H1 (cell line): ENCODE results near the gene OPCML. TPM values are rescaled to one million over a fixed set of nuclear protein-coding genes. Genes with fewer than 3 reads are reported as not detected.

ENCODE experiments used
- CTCF ChIA-PET: fragments of 300-600 bp; sonication (Branson Sonifier 250); formaldehyde crosslinking; loops from one replicate; lab custom pipeline; 2021; ENCODE audit not compliant: partially characterized antibody; lab: Charles Lee
- POLR2A ChIA-PET: fragments of 300-600 bp; sonication (Branson Sonifier 250); formaldehyde crosslinking; loops from one replicate; lab custom pipeline; 2021; ENCODE audit warnings: inconsistent platforms; ENCODE audit not compliant: partially characterized antibody; lab: Charles Lee
- DNase-seq, 2 experiments: peaks; one replicate each; pipeline versions ENCODE4 v3.0.0 to v3.0.0-alpha.2; 2010 to 2022; ENCODE audit warnings: low spot score in 2 of 2, low read depth in 1 of 2, mixed read lengths in 1 of 2
- FAIRE-seq: peaks from 2 replicates; lab custom pipeline; 2011; peaks lifted over from hg19 to GRCh38; lab: Jason Lieb, UNC
- H2AFZ ChIP-seq: 2 replicates; pipeline ENCODE4 v1.8.1; 2012; ENCODE audit warnings: low read length, inconsistent platforms
- H2AK5ac ChIP-seq: 2 replicates; pipeline ENCODE4 v1.6.1; 2013; ENCODE audit warnings: low read depth, low read length
- H2BK120ac ChIP-seq: replicated peaks from 2 replicates; pipeline ENCODE3; 2013; ENCODE audit warnings: low read depth, low read length, inconsistent platforms
- H2BK12ac ChIP-seq: 2 replicates; pipeline ENCODE4 v1.6.1; 2013; ENCODE audit warnings: low read depth, low read length
- H2BK15ac ChIP-seq: 2 replicates; pipeline ENCODE4 v1.6.1; 2013; ENCODE audit warnings: low read length
- H2BK20ac ChIP-seq: 2 replicates; pipeline ENCODE4 v1.6.1; 2013; ENCODE audit warnings: low read length
- H2BK5ac ChIP-seq: 2 replicates; pipeline ENCODE4 v1.6.1; 2013; ENCODE audit warnings: low read depth, low read length
- H3K14ac ChIP-seq: 2 replicates; pipeline ENCODE4 v1.6.1; 2013; ENCODE audit warnings: inconsistent platforms; ENCODE audit not compliant: insufficient read length
- H3K18ac ChIP-seq: 2 replicates; pipeline ENCODE4 v1.6.1; 2013; ENCODE audit warnings: low read length; ENCODE audit errors: extremely low read depth
- H3K23ac ChIP-seq: 2 replicates; pipeline ENCODE4 v1.6.1; 2013; ENCODE audit warnings: inconsistent platforms; ENCODE audit not compliant: insufficient read length
- H3K23me2 ChIP-seq: 2 replicates; pipeline ENCODE4 v1.6.1; 2013; ENCODE audit warnings: low read depth, low read length
- H3K27ac ChIP-seq: 2 replicates; pipeline ENCODE4 v1.6.1; 2011; ENCODE audit warnings: low read depth, low read length, inconsistent platforms
- H3K27me3 ChIP-seq, 4 experiments: replicated peaks in 1 of 4; 1 replicate in 1 of 4; 2 replicates in 3 of 4; pipeline versions ENCODE4 v1.6.1 to v1.8.1; 2011 to 2013; ENCODE audit warnings: low read length in 3 of 4, mild to moderate bottlenecking in 3 of 4, inconsistent platforms in 2 of 4, mixed read lengths in 2 of 4, moderate library complexity in 1 of 4; ENCODE audit not compliant: control insufficient read depth in 3 of 4, insufficient read depth in 3 of 4; ENCODE audit errors: extremely low read depth in 1 of 4
- H3K36me3 ChIP-seq, 4 experiments: 2 replicates each; pipeline versions ENCODE4 v1.6.1 to v1.8.1; 2011 to 2013; ENCODE audit warnings: mild to moderate bottlenecking in 4 of 4, low read length in 3 of 4, moderate library complexity in 2 of 4, control low read depth in 1 of 4, inconsistent platforms in 1 of 4; ENCODE audit not compliant: insufficient read depth in 4 of 4, control insufficient read depth in 2 of 4
- H3K4ac ChIP-seq: replicated peaks from 2 replicates; pipeline ENCODE3; 2013; ENCODE audit warnings: low read length, low read depth, mixed read lengths, inconsistent platforms; ENCODE audit not compliant: insufficient read length
- H3K4me1 ChIP-seq, 4 experiments: replicated peaks in 1 of 4; 1 replicate in 1 of 4; 2 replicates in 3 of 4; pipeline versions ENCODE4 v1.6.1 to v1.8.1; 2011 to 2013; ENCODE audit warnings: low read length in 3 of 4, inconsistent platforms in 2 of 4, mixed read lengths in 1 of 4; ENCODE audit not compliant: insufficient read depth in 4 of 4, control insufficient read depth in 3 of 4
- H3K4me2 ChIP-seq, 2 experiments: 2 replicates each; pipeline versions ENCODE4 v1.6.1 to v1.8.1; 2011 to 2013; ENCODE audit warnings: low read depth in 2 of 2, low read length in 2 of 2, control low read depth in 1 of 2, inconsistent platforms in 1 of 2, mild to moderate bottlenecking in 1 of 2; ENCODE audit not compliant: insufficient read depth in 1 of 2
- H3K4me3 ChIP-seq, 4 experiments: fragments of 200-600, 300-600 bp in 1 of 4; sonication (generic), shearing (Covaris generic), sonication (Bioruptor Twin) in 1 of 4; 2 replicates each; pipeline versions ENCODE4 v1.5.1 to v1.8.1; 2011 to 2016; ENCODE audit warnings: low read length in 4 of 4, low read depth in 3 of 4, control low read depth in 2 of 4, inconsistent platforms in 2 of 4, mild to moderate bottlenecking in 2 of 4, mixed read lengths in 1 of 4, moderate library complexity in 1 of 4; ENCODE audit not compliant: insufficient read depth in 2 of 4; ENCODE audit errors: extremely low read depth in 1 of 4
- H3K56ac ChIP-seq: replicated peaks from 2 replicates; pipeline ENCODE3; 2013; ENCODE audit warnings: low read depth, mild to moderate bottlenecking, mixed read lengths, low read length, inconsistent platforms; ENCODE audit not compliant: insufficient read length
- H3K79me1 ChIP-seq: 2 replicates; pipeline ENCODE4 v1.6.1; 2013; ENCODE audit warnings: low read depth, low read length, control low read depth
- H3K79me2 ChIP-seq, 2 experiments: 2 replicates each; pipeline versions ENCODE4 v1.6.1 to v1.8.1; 2012 to 2013; ENCODE audit warnings: low read length in 2 of 2, mild to moderate bottlenecking in 2 of 2, inconsistent platforms in 1 of 2; ENCODE audit not compliant: insufficient read depth in 2 of 2, control insufficient read depth in 1 of 2
- H3K9ac ChIP-seq, 4 experiments: replicated peaks in 1 of 4; 1 replicate in 1 of 4; 2 replicates in 3 of 4; pipeline versions ENCODE4 v1.6.1 to v1.8.1; 2011 to 2013; ENCODE audit warnings: low read depth in 3 of 4, low read length in 3 of 4, control low read depth in 2 of 4, mild to moderate bottlenecking in 2 of 4, moderate library complexity in 2 of 4, inconsistent platforms in 1 of 4; ENCODE audit errors: extremely low read depth in 1 of 4
- H3K9me3 ChIP-seq, 2 experiments: 2 replicates each; pipeline versions ENCODE4 v1.6.1 to v1.8.1; 2012 to 2013; ENCODE audit warnings: mild to moderate bottlenecking in 2 of 2, moderate library complexity in 2 of 2, control low read depth in 1 of 2, inconsistent platforms in 1 of 2, low read depth in 1 of 2, low read length in 1 of 2, mixed read lengths in 1 of 2; ENCODE audit not compliant: insufficient read depth in 2 of 2
- H4K20me1 ChIP-seq, 2 experiments: replicated peaks in 1 of 2; 2 replicates each; pipeline versions ENCODE3 to v1.8.1; 2011 to 2013; ENCODE audit warnings: inconsistent platforms in 2 of 2, low read length in 2 of 2, mild to moderate bottlenecking in 1 of 2; ENCODE audit not compliant: insufficient read depth in 2 of 2, control insufficient read depth in 1 of 2
- H4K5ac ChIP-seq: 2 replicates; pipeline ENCODE4 v1.6.1; 2013; ENCODE audit warnings: low read length, low read depth, mixed read lengths, inconsistent platforms; ENCODE audit not compliant: insufficient read length
- H4K8ac ChIP-seq: 2 replicates; pipeline ENCODE4 v1.8.0; 2013; ENCODE audit warnings: mild to moderate bottlenecking, moderate library complexity, low read length, inconsistent platforms; ENCODE audit not compliant: insufficient read depth; ENCODE audit errors: extremely low read depth
- H4K91ac ChIP-seq: replicated peaks from 2 replicates; pipeline ENCODE3; 2013; ENCODE audit warnings: low read length, mixed read lengths, inconsistent platforms; ENCODE audit not compliant: insufficient read length
- ASH2L ChIP-seq: fragments of 200-600, 300-600 bp; sonication (generic); IDR thresholded peaks from one replicate; pipeline ENCODE4 v1.7.1; 2017; ENCODE audit warnings: low read length
- BRCA1 ChIP-seq: IDR thresholded peaks from 2 replicates; pipeline ENCODE4 v1.6.1; 2012; ENCODE audit warnings: low read depth, low read length, improper control_type of control experiment
- E2F6 ChIP-seq: IDR thresholded peaks from 2 replicates; pipeline ENCODE4 v1.6.1; 2012; ENCODE audit warnings: inconsistent platforms
- GTF2F1 ChIP-seq: IDR thresholded peaks from 2 replicates; pipeline ENCODE4 v1.6.1; 2012; ENCODE audit warnings: low read depth, low read length, improper control_type of control experiment, borderline replicate concordance
- KDM1A ChIP-seq: fragments of 200-600, 300-600 bp; sonication (generic); IDR thresholded peaks from 2 replicates; pipeline ENCODE4 v1.7.1; 2016; ENCODE audit warnings: mild to moderate bottlenecking, low read length, borderline replicate concordance
- RBBP5 ChIP-seq: IDR thresholded peaks from 2 replicates; pipeline ENCODE4 v1.7.1; 2012; ENCODE audit warnings: low read depth, mild to moderate bottlenecking, inconsistent platforms, low read length, moderate library complexity, borderline replicate concordance
- SIRT6 ChIP-seq: IDR thresholded peaks from one replicate; pipeline ENCODE4 v1.7.1; 2012; ENCODE audit warnings: low read length, inconsistent platforms
- SP1 ChIP-seq: IDR thresholded peaks from 2 replicates; pipeline ENCODE4 v1.6.1; 2011; ENCODE audit warnings: low read depth, low read length
- TAF7 ChIP-seq: optimal IDR thresholded peaks from 2 replicates; pipeline ENCODE3; 2011; ENCODE audit warnings: low read depth, mild to moderate bottlenecking, inconsistent platforms, low read length, moderate library complexity, borderline replicate concordance
- WGBS, 2 experiments: shearing (Covaris generic) in 1 of 2; methylation state at CpG; one replicate each; pipeline versions ENCODE4 v1.1.6 to v1.1.7; 2013 to 2015; ENCODE audit warnings: low lambda C conversion rate in 2 of 2, mixed read lengths in 2 of 2, inconsistent platforms in 1 of 2, low coverage in 1 of 2, missing lambda C conversion rate in 1 of 2; ENCODE audit not compliant: insufficient replicate concordance in 2 of 2, insufficient coverage in 1 of 2, insufficient read length in 1 of 2; ENCODE audit errors: extremely low coverage in 1 of 2, missing lambda C conversion rate in 1 of 2; 5-methylcytosine and 5-hydroxymethylcytosine counted together
- polyA plus RNA-seq, 7 experiments: library from polyadenylated mRNA; depleted of rRNA in 3 of 7; stranded (reverse) in 5 of 7; unstranded in 2 of 7; fragments of >200 nt in 5 of 7; fragments of 200-250 nt in 2 of 7; gene quantifications; 1 replicate in 5 of 7; 2 replicates in 1 of 7; 4 replicates in 1 of 7; pipeline versions ENCODE4 v1.2.1 to v1.2.3, GENCODE V29; 2011 to 2013; ENCODE audit warnings: missing spikeins in 2 of 7, mixed read lengths in 2 of 7
- total RNA-seq: library from RNA; stranded (reverse); fragmentation: NEBNext Ultra II Directional; extraction: Animal tissue kit (Norgen Biotek cat#: 25700); gene quantifications from 2 replicates; pipeline ENCODE4 v1.2.1, GENCODE V29; 2021

The OPCML gene
- total and polyA plus RNA-seq, 2 of the 8 experiments (the other 6 are each of a cell fraction or from before 2014, with no cell fraction given) = 2.3 to 3.1 TPM

DNA sequence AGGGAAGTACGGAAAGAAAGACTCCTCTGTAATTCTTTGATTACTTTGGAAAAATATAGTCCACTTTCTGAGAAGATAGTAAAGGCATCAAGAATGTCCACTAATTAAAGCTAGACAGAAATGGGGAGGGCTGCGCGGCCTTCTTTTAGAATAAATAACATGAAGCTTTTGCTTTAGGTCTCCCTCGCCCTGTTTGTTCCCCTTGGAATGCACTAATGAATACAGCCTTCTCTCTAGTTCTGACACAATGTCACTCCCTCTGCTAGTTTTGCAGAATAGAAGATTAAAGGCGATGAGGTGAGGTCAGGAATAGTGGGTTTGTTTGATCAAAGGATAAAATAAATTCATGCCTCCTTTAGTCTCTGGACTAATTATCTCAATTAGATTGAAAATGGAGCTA, 543.9 kb downstream of the OPCML start:
- no peak overlapping the region for H3K4me2 ChIP-seq
- H4K91ac ChIP-seq = no peak overlapping the region
- no peak overlapping the region for H3K18ac ChIP-seq
- H3K9me3 ChIP-seq = no peaks in the 10 kb centered on the region
- H3K4me3 ChIP-seq = no peak overlapping the region
- no peak overlapping the region for H2BK20ac ChIP-seq
- H2BK12ac ChIP-seq = no peak overlapping the region
- DNase-seq (no peak), FAIRE-seq (no peak)
- no peak overlapping the region for H4K5ac ChIP-seq
- H3K14ac ChIP-seq = no peak overlapping the region
- no peaks in the 10 kb centered on the region for H4K20me1 ChIP-seq
- no peak overlapping the region for H3K23ac ChIP-seq
- no peaks in the 10 kb centered on the region for H3K79me2 ChIP-seq
- H2BK120ac ChIP-seq = no peak overlapping the region
- no peak overlapping the region for H2BK15ac ChIP-seq
- no peak overlapping the region for H3K56ac ChIP-seq
- H4K8ac ChIP-seq = no peak overlapping the region
- no peak overlapping the region for H2AFZ ChIP-seq
- TF ChIP-seq BRCA1 (no peak), GTF2F1 (no peak), E2F6 (no peak), ASH2L (no peak), SP1 (no peak), RBBP5 (no peak), SIRT6 (no peak), KDM1A (no peak), TAF7 (no peak)
- no peak overlapping the region for H2BK5ac ChIP-seq
- ChIA-PET CTCF (interaction anchor here (0.9 to 1.3 kb wide), 2 partner anchors 14 to 45 kb away, joined by 3 read pairs; no protein-coding TSS in a partner anchor), POLR2A (no interaction called here)
- H3K9ac ChIP-seq = no peak overlapping the region
- H3K4me1 ChIP-seq = peaks cover 0 to 6% (median 3%) of the 10 kb centered on the region in 4 experiments; a peak in 2 of 7 replicates
- H3K36me3 ChIP-seq = no peaks in the 10 kb centered on the region
- no peak overlapping the region for H2AK5ac ChIP-seq
- H3K79me1 ChIP-seq = no peaks in the 10 kb centered on the region
- WGBS, 2 experiments = 87% methylated on average over 5 of the region's 5 CpGs; no CpG with 5 or more reads in 1 of the 2 experiments
- H3K27ac ChIP-seq = no peak overlapping the region
- H3K27me3 ChIP-seq = peaks cover 0 to 9% (median 6%) of the 10 kb centered on the region in 4 experiments; a peak in 6 of 7 replicates
- H3K4ac ChIP-seq = no peak overlapping the region
- no peaks in the 10 kb centered on the region for H3K23me2 ChIP-seq
